Measurements from ENCODE around the gene TELO2. TPM values are rescaled to one million over a fixed set of nuclear protein-coding genes. Genes with fewer than 3 reads are reported as not detected.

TELO2 gene
- total RNA-seq, 1 donor from 2014 or later: 77.2 TPM

DNA sequence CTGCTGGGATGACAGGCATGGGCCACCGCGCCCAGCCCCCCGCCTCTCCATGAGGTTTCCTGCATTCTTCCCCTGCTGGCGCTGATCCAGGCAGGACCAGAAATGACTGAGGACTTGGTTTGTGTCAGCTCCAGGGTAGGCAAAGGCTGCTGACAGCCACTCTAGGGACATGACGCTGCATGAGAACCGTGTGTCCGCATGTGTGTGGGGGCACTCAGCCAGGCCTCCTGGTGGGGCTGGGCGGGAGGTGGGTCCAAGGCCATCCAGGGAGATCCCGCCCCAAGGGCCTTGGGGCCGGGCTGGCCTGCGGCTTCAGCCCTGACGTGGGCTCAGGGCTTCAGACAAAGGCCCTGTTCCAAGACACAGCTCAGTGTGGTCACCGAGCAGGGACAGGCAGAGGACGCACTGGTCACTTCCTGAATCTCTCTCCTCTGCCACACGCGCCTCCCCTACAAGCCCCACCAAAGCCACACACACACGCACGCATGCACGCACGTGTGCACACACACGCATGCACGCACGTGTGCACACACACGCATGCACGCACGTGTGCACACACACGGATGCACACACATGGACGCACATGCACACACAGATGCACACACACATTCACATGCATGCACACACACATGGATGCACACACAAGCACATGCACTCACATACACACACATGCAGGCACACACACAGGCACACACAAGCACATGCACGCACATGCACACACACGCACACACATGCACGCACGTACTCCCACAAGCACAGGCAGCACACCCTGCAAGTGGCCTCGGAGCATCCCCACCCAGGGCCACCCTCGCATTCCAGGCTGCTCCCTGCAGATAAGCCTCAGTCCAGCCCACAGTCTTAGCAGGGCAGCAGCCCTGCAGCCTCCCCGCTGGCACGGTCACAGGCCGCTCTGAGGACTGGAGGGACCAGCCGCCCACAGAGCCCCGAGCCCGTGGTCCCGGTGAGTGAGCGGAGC, 35.0 kb downstream of the TELO2 start:
- no peaks in the 10 kb centered on the region for H3K36me3 Mint-ChIP-seq (ENCODE audit: insufficient read depth)
- H3K27me3 Mint-ChIP-seq: no peaks in the 10 kb centered on the region
- no peak overlapping the region for H3K4me3 Mint-ChIP-seq (ENCODE audit: low read depth)
- H3K9me3 Mint-ChIP-seq (ENCODE audit: low read depth): no peaks in the 10 kb centered on the region
- no peaks in the 10 kb centered on the region for H3K4me1 Mint-ChIP-seq (ENCODE audit: low read depth)
- H3K27ac Mint-ChIP-seq: no peak overlapping the region
- TF ChIP-seq, protein P1, sequence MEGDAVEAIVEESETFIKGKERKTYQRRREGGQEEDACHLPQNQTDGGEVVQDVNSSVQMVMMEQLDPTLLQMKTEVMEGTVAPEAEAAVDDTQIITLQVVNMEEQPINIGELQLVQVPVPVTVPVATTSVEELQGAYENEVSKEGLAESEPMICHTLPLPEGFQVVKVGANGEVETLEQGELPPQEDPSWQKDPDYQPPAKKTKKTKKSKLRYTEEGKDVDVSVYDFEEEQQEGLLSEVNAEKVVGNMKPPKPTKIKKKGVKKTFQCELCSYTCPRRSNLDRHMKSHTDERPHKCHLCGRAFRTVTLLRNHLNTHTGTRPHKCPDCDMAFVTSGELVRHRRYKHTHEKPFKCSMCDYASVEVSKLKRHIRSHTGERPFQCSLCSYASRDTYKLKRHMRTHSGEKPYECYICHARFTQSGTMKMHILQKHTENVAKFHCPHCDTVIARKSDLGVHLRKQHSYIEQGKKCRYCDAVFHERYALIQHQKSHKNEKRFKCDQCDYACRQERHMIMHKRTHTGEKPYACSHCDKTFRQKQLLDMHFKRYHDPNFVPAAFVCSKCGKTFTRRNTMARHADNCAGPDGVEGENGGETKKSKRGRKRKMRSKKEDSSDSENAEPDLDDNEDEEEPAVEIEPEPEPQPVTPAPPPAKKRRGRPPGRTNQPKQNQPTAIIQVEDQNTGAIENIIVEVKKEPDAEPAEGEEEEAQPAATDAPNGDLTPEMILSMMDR (IDR thresholded peaks at IDR 0.05; ENCODE audit: unreplicated experiment): no peak
- DNase-seq (ENCODE audit: low spot score, unreplicated experiment): no peak

DNA sequence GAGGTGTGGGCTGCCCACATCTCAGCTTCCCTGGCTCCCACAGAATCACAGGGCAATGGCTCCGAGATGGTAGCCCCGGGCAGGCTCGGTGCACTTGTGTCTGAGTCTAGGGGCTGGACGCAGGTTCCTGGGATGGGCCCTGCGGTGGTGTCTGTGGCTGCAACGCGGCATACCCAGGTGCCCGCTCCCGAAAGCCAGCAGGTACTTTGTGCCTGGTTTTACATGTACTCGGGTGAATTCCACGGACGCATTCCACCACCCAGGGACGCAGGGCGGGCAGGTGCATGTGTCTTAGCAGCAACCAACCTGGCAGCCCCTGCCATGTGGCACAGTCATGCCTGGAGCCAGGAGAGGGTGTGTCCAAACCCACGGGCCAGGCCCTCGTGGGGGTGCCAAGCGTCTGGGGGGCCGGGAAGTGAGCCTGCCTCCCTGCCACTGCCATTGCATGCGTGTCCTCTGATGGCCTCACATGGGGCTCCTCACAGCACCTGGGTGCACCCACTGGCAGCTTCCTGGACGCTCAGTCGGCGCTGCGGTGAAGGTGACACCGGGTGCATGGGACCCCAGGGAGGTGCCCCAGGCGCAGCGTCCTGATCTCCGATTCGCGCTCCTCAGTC, 35.9 kb downstream of the TELO2 start:
- no peak overlapping the region for H3K4me3 Mint-ChIP-seq (ENCODE audit: low read depth)
- TF ChIP-seq, protein P1 (IDR thresholded peaks at IDR 0.05; ENCODE audit: unreplicated experiment): no peak
- no peaks in the 10 kb centered on the region for H3K9me3 Mint-ChIP-seq (ENCODE audit: low read depth)
- no peaks in the 10 kb centered on the region for H3K36me3 Mint-ChIP-seq (ENCODE audit: insufficient read depth)
- H3K4me1 Mint-ChIP-seq (ENCODE audit: low read depth): no peaks in the 10 kb centered on the region
- no peak for DNase-seq (ENCODE audit: low spot score, unreplicated experiment)
- H3K27ac Mint-ChIP-seq: no peak overlapping the region
- no peaks in the 10 kb centered on the region for H3K27me3 Mint-ChIP-seq

DNA sequence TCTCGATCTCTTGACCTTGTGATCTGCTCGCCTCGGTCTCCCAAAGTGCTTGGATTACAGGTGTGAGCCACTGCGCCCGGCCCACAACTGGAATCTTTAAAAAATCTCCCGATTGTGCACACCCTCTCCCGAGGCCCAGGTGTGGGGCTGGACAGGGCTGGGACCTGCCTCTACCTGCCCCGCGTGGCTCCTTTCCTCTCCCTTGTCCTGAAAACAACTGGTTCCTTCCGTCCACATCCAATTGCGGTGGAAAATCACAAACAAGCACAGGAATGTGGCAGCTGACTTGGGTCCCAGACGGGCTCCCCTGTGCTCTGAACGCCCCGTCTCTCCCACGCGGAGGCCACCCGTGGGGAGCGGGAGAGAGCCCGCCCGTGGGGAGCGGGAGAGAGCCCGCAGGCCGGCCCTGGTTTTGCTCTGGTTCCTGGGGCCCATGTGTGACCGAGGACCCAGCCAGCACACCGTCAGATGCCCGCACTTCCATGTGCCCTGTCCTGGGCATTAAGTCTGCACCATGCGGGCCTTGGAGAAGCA, 37.3 kb downstream of the TELO2 start:
- Mint-ChIP-seq H3K4me3 (ENCODE audit: low read depth) (no peak overlapping the region), H3K4me1 (ENCODE audit: low read depth) (no peaks in the 10 kb centered on the region), H3K36me3 (ENCODE audit: insufficient read depth) (no peaks in the 10 kb centered on the region), H3K9me3 (ENCODE audit: low read depth) (no peaks in the 10 kb centered on the region), H3K27ac (no peak overlapping the region), H3K27me3 (no peaks in the 10 kb centered on the region)
- DNase-seq (ENCODE audit: low spot score, unreplicated experiment): no peak
- TF ChIP-seq, protein P1 (IDR thresholded peaks at IDR 0.05; ENCODE audit: unreplicated experiment): no peak

DNA sequence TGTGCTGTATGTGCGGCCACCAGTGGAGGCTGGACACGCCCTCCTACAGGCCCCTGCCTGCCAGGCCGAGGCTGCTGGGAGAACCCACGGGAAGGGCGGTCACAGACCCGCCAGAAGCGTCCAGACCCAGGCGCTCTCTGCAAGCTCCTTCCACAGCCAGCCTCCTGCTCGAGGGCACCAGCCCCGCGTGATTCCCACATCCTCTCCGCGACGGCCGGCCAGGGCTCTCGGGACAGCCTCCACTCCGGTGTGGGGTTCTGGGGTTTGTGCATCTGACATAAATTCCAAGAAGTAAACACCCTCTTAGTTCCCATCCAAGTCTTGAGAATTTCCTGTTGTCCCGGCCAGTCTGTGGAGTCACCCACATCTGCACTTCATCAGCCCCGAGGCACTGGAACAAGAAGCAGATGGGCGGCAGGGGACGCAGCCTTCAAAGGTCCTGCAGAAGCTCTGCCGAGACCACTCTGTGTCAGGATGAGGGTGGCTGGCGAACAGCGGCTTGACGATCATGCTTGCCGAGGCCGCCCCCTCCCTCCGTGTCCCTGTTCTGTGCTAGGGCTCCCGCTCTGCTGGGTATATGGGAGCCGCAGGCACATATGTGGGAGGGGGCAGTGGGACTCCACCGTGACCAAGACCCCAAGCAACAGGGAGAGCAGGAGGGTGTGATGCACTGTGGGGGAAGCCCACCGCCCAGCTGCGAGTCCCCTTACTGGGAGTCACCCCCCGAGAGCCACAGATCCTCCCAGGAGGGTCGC, 37.9 kb downstream of the TELO2 start:
- no peaks in the 10 kb centered on the region for H3K27me3 Mint-ChIP-seq
- TF ChIP-seq, protein P1 (IDR thresholded peaks at IDR 0.05; ENCODE audit: unreplicated experiment): no peak
- H3K9me3 Mint-ChIP-seq (ENCODE audit: low read depth): no peaks in the 10 kb centered on the region
- H3K36me3 Mint-ChIP-seq (ENCODE audit: insufficient read depth): no peaks in the 10 kb centered on the region
- no peaks in the 10 kb centered on the region for H3K4me1 Mint-ChIP-seq (ENCODE audit: low read depth)
- no peak overlapping the region for H3K27ac Mint-ChIP-seq
- no peak overlapping the region for H3K4me3 Mint-ChIP-seq (ENCODE audit: low read depth)
- no peak for DNase-seq (ENCODE audit: low spot score, unreplicated experiment)

DNA sequence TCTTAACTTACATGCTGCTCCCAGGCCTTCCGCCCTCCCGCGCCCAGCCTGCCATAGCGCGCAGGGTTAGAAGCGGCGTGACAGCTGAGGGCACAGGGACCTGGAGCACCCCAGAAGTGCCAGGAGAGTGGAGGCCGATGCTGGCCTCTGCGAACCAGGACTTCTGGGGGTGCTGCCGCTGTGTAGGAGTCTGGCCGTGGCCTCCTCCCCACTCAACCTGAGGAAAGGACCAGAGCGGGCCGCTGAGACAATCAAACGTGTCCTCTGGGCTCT, 38.4 kb downstream of the TELO2 start:
- H3K27me3 Mint-ChIP-seq: no peaks in the 10 kb centered on the region
- H3K9me3 Mint-ChIP-seq (ENCODE audit: low read depth): no peaks in the 10 kb centered on the region
- H3K27ac Mint-ChIP-seq: no peak overlapping the region
- no peak overlapping the region for H3K4me3 Mint-ChIP-seq (ENCODE audit: low read depth)
- TF ChIP-seq, protein P1 (IDR thresholded peaks at IDR 0.05; ENCODE audit: unreplicated experiment): no peak
- DNase-seq (ENCODE audit: low spot score, unreplicated experiment): no peak
- no peaks in the 10 kb centered on the region for H3K36me3 Mint-ChIP-seq (ENCODE audit: insufficient read depth)
- no peaks in the 10 kb centered on the region for H3K4me1 Mint-ChIP-seq (ENCODE audit: low read depth)

All from progenitor cell of endocrine pancreas (in vitro differentiated cells).